Measurements from ENCODE around the gene AGMO. TPM values are rescaled to one million over a fixed set of nuclear protein-coding genes. Genes with fewer than 3 reads are reported as not detected.

The AGMO gene
- total and polyA plus RNA-seq, 2 of the 8 experiments (the other 6 are each of a cell fraction or from before 2014, with no cell fraction given) = 0.22 to 0.45 TPM

DNA sequence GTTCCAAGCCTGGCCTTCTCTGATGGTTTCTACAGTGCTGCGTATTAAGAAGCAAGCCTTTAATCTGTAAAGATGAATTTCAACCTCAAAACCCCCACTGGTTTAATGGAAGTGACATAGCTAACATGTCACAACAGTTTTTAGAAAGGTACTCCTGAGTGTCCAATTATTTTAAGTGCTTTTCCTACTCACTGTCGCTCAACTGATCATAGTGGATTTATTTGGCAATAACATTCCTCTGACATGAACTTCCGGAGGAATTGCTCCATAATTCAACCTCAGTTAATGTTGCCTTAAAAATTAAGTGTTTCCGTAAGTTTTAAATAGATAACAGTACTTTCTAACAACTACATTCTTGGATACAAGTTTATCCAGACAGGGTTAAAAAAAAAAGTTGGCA, 57.5 kb downstream of the AGMO start:
- Histone ChIP-seq H3K4me2 (ENCODE audit: insufficient read depth in 1 of 2, low read depth in 2 of 2, low read length in 2 of 2) (no peak overlapping the region), H3K23me2 (ENCODE audit: low read depth, low read length) (no peaks in the 10 kb centered on the region), H3K14ac (ENCODE audit: insufficient read length) (no peak overlapping the region), H2BK12ac (ENCODE audit: low read depth, low read length) (no peak overlapping the region), H3K36me3 (ENCODE audit: control insufficient read depth in 2 of 4, insufficient read depth in 4 of 4, low read length in 3 of 4) (no peaks in the 10 kb centered on the region), H4K20me1 (replicated peaks in 1 of 2; ENCODE audit: control insufficient read depth in 1 of 2, insufficient read depth in 2 of 2, low read length in 2 of 2) (no peaks in the 10 kb centered on the region), H3K79me2 (ENCODE audit: control insufficient read depth in 1 of 2, insufficient read depth in 2 of 2, low read length in 2 of 2) (no peaks in the 10 kb centered on the region), H2AK5ac (ENCODE audit: low read depth, low read length) (no peak overlapping the region), H3K27ac (ENCODE audit: low read depth, low read length) (no peak overlapping the region), H3K56ac (replicated peaks; ENCODE audit: insufficient read length, low read depth, low read length) (no peak overlapping the region), H3K4ac (replicated peaks; ENCODE audit: insufficient read length, low read depth, low read length) (no peak overlapping the region), H2BK120ac (replicated peaks; ENCODE audit: low read depth, low read length) (no peak overlapping the region), H3K4me3 (ENCODE audit: extremely low read depth in 1 of 4, insufficient read depth in 2 of 4, low read depth in 3 of 4, low read length in 4 of 4) (no peak overlapping the region), H3K27me3 (replicated peaks in 1 of 4; ENCODE audit: control insufficient read depth in 3 of 4, extremely low read depth in 1 of 4, insufficient read depth in 3 of 4, low read length in 3 of 4) (no peaks in the 10 kb centered on the region), H2AFZ (ENCODE audit: low read length) (no peak overlapping the region), H3K18ac (ENCODE audit: extremely low read depth, low read length) (no peak overlapping the region), H3K79me1 (ENCODE audit: low read depth, low read length) (no peaks in the 10 kb centered on the region), H3K9me3 (ENCODE audit: insufficient read depth in 2 of 2, low read depth in 1 of 2, low read length in 1 of 2) (no peaks in the 10 kb centered on the region), H4K91ac (replicated peaks; ENCODE audit: insufficient read length, low read length) (no peak overlapping the region), H3K4me1 (replicated peaks in 1 of 4; ENCODE audit: control insufficient read depth in 3 of 4, insufficient read depth in 4 of 4, low read length in 3 of 4) (no peaks in the 10 kb centered on the region), H2BK20ac (ENCODE audit: low read length) (no peak overlapping the region), H4K8ac (ENCODE audit: extremely low read depth, insufficient read depth, low read length) (no peak overlapping the region), H4K5ac (ENCODE audit: insufficient read length, low read depth, low read length) (no peak overlapping the region), H3K23ac (ENCODE audit: insufficient read length) (no peak overlapping the region), H2BK5ac (ENCODE audit: low read depth, low read length) (no peak overlapping the region), H3K9ac (replicated peaks in 1 of 4; ENCODE audit: extremely low read depth in 1 of 4, low read depth in 3 of 4, low read length in 3 of 4) (no peak overlapping the region), H2BK15ac (ENCODE audit: low read length) (no peak overlapping the region)
- WGBS, 2 experiments (ENCODE audit: extremely low coverage in 1 of 2, insufficient coverage in 1 of 2, insufficient read length in 1 of 2, insufficient replicate concordance in 2 of 2, low coverage in 1 of 2, low lambda C conversion rate in 2 of 2, missing lambda C conversion rate in 1 of 2) = 96% methylated on average over 4 of the region's 4 CpGs; no CpG with 5 or more reads in 1 of the 2 experiments
- TF ChIP-seq ZNF274 (IDR thresholded peaks at IDR 0.05; ENCODE audit: borderline replicate concordance, extremely low read depth, low read length) (no peak), SUZ12 (IDR thresholded peaks at IDR 0.05; ENCODE audit: low read length) (no peak), EP300 (IDR thresholded peaks at IDR 0.05; ENCODE audit: borderline replicate concordance in 1 of 2, low read depth in 2 of 2, low read length in 2 of 2) (no peak), TAF7 (optimal IDR thresholded peaks at IDR 0.05; ENCODE audit: borderline replicate concordance, low read depth, low read length) (no peak), BACH1 (IDR thresholded peaks at IDR 0.05; ENCODE audit: low read length) (no peak), CEBPB (IDR thresholded peaks at IDR 0.05; ENCODE audit: low read depth, low read length) (no peak)
- TF ChIP-seq, protein P1, sequence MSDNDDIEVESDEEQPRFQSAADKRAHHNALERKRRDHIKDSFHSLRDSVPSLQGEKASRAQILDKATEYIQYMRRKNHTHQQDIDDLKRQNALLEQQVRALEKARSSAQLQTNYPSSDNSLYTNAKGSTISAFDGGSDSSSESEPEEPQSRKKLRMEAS (IDR thresholded peaks at IDR 0.05) = no peak
- TF ChIP-seq, protein P2, sequence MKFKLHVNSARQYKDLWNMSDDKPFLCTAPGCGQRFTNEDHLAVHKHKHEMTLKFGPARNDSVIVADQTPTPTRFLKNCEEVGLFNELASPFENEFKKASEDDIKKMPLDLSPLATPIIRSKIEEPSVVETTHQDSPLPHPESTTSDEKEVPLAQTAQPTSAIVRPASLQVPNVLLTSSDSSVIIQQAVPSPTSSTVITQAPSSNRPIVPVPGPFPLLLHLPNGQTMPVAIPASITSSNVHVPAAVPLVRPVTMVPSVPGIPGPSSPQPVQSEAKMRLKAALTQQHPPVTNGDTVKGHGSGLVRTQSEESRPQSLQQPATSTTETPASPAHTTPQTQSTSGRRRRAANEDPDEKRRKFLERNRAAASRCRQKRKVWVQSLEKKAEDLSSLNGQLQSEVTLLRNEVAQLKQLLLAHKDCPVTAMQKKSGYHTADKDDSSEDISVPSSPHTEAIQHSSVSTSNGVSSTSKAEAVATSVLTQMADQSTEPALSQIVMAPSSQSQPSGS (IDR thresholded peaks at IDR 0.05; ENCODE audit: low read length) = no peak
- TF ChIP-seq, protein P3, sequence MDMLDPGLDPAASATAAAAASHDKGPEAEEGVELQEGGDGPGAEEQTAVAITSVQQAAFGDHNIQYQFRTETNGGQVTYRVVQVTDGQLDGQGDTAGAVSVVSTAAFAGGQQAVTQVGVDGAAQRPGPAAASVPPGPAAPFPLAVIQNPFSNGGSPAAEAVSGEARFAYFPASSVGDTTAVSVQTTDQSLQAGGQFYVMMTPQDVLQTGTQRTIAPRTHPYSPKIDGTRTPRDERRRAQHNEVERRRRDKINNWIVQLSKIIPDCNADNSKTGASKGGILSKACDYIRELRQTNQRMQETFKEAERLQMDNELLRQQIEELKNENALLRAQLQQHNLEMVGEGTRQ (IDR thresholded peaks at IDR 0.05; ENCODE audit: low read length) = no peak
- ChIA-PET CTCF (ENCODE audit: partially characterized antibody) (no interaction called here), POLR2A (ENCODE audit: partially characterized antibody) (no interaction called here)
- DNase-seq (ENCODE audit: low read depth in 1 of 2, low spot score in 2 of 2) (no peak), FAIRE-seq (no peak)
